NOMO-1 treated with dmso at 0.1 percent for 144 hours (cell line): ENCODE results near the gene CRTC2.
A peak's percentile ranks its signal among the peaks of the same experiment; 100 is the strongest.
"Not testable (repeated sequence)": the region's sequence is repeated elsewhere in the genome, so short reads cannot be mapped to it uniquely, and the experiment has no call there.

ENCODE experiments used
- DNase-seq: peaks from one replicate; lab custom pipeline; 2025; ENCODE audit not compliant: unreplicated experiment; lab: John Stamatoyannopoulos, UW

Gene CRTC2

GRCh38 chr1:153958111-153958960, at the start of gene CRTC2:
TSS of gene CRTC2 (minus strand) at chr1:153958612. CDS start at chr1:153958497, 115 bp downstream.
- peak; percentile 99 for DNase-seq

- no peak for DNase-seq
These were observed 47.7 kb upstream of the CRTC2 start for GRCh38 chr1:154006136-154006535.

- DNase-seq: no peak
These were observed 42.0 kb upstream of the CRTC2 start for GRCh38 chr1:154000420-154000819.

- DNase-seq: not testable (repeated sequence)
These were observed 38.5 kb upstream of the CRTC2 start for GRCh38 chr1:153996882-153997281.

- DNase-seq: no peak
These were observed 37.2 kb upstream of the CRTC2 start for GRCh38 chr1:153995640-153996039.

- DNase-seq: no peak
These were observed 36.8 kb upstream of the CRTC2 start for GRCh38 chr1:153995202-153995601.

GRCh38 chr1:153991806-153992205, 33.4 kb upstream of the CRTC2 start:
- no peak for DNase-seq

- DNase-seq: no peak
These were observed 32.8 kb upstream of the CRTC2 start for GRCh38 chr1:153991151-153991630.

- peak; percentile 97 for DNase-seq
These were observed 32.2 kb upstream of the CRTC2 start, which contains the start of gene RPS27 for GRCh38 chr1:153990468-153991150. TSS of gene RPS27 (plus strand) at chr1:153990762. CDS start at chr1:153990797, 35 bp downstream.

GRCh38 chr1:153987621-153988020, 29.2 kb upstream of the CRTC2 start:
- DNase-seq: no peak

GRCh38 chr1:153985941-153986761, 27.7 kb upstream of the CRTC2 start, which contains the start of gene RAB13:
TSS of gene RAB13 (minus strand) at chr1:153986339. CDS start at chr1:153986236, 103 bp downstream.
- DNase-seq: peak; percentile 38

- no peak for DNase-seq
These were observed 27.0 kb upstream of the CRTC2 start for GRCh38 chr1:153985341-153985912.

GRCh38 chr1:153984123-153984894, 25.9 kb upstream of the CRTC2 start:
- no peak for DNase-seq

- DNase-seq: not testable (repeated sequence)
These were observed 23.3 kb upstream of the CRTC2 start for GRCh38 chr1:153981735-153982134.

GRCh38 chr1:153979091-153979490, 20.7 kb upstream of the CRTC2 start:
- DNase-seq: not testable (repeated sequence)

- no peak for DNase-seq
These were observed 20.0 kb upstream of the CRTC2 start for GRCh38 chr1:153978274-153978909.

GRCh38 chr1:153977250-153978240, 19.1 kb upstream of the CRTC2 start, which contains the start of gene JTB:
TSS of gene JTB (minus strand) at chr1:153977674. CDS start at chr1:153977252, 422 bp downstream.
- peak; percentile 60 for DNase-seq

GRCh38 chr1:153976819-153977249, 18.4 kb upstream of the CRTC2 start:
- DNase-seq: no peak
